ENCODE measurements around the gene ATP6V1C2. TPM values are rescaled to one million over a fixed set of nuclear protein-coding genes. Genes with fewer than 3 reads are reported as not detected.

The ATP6V1C2 gene
- total and polyA plus RNA-seq, 2 donors (not counting 3 experiments of a cell fraction or from before 2014, with no cell fraction given) = 0.03 to 0.13 TPM

GRCh38 chr2:10794876-10795275 lies 73.4 kb downstream of the ATP6V1C2 start:
- ChIA-PET POLR2A (no interaction called here), CTCF (interaction anchor here (1.1 kb wide), 1 partner anchor 12 kb away, joined by 3 read pairs; no protein-coding TSS in a partner anchor)
- BruUV-seq (replicated peaks) = no TSS peak
- H2AFZ ChIP-seq (ENCODE audit: low read depth, low read length) = no peak overlapping the region
- H3K4me3 ChIP-seq (replicated peaks in 1 of 3; ENCODE audit: insufficient read depth in 1 of 3, low read depth in 1 of 3, low read length in 3 of 3) = no peak overlapping the region
- TF ChIP-seq JUN (IDR thresholded peaks at IDR 0.05; ENCODE audit: borderline replicate concordance, insufficient read depth, insufficient read length, low read depth) (no peak), MYC (IDR thresholded peaks at IDR 0.05; ENCODE audit: low read depth, low read length) (no peak), EZH2 (IDR thresholded peaks at IDR 0.05; ENCODE audit: borderline replicate concordance, low read depth, low read length, severe bottlenecking) (no peak), CTCF (IDR thresholded peaks at IDR 0.05; ENCODE audit: extremely low read depth in 1 of 2, insufficient read depth in 1 of 2, low read depth in 1 of 2, low read length in 2 of 2) (no peak), MAX (IDR thresholded peaks at IDR 0.05; ENCODE audit: insufficient read depth, insufficient read length) (no peak), GATA2 (IDR thresholded peaks at IDR 0.05; ENCODE audit: insufficient read depth, insufficient read length, low read depth, low read length) (no peak), POLR2A (IDR thresholded peaks at IDR 0.05; ENCODE audit: low read depth, low read length) (no peak), POLR2AphosphoS5 (IDR thresholded peaks at IDR 0.05; ENCODE audit: insufficient read depth, low read depth, low read length) (no peak), FOS (IDR thresholded peaks at IDR 0.05; ENCODE audit: borderline replicate concordance, insufficient read depth, low read length) (no peak)
- H3K4me2 ChIP-seq (ENCODE audit: insufficient read depth, low read length) = no peak overlapping the region
- peaks cover 26 to 34% of the 10 kb centered on the region in 2 experiments for H3K36me3 ChIP-seq (ENCODE audit: control insufficient read depth in 2 of 2, extremely low read depth in 1 of 2, insufficient read depth in 2 of 2, low read length in 2 of 2)
- H3K9me3 ChIP-seq (replicated peaks; ENCODE audit: control insufficient read depth, insufficient read depth, low read length) = no peaks in the 10 kb centered on the region
- H4K20me1 ChIP-seq (replicated peaks; ENCODE audit: control insufficient read depth, extremely low read depth, insufficient read depth, low read length) = peaks cover 2% of the 10 kb centered on the region
- intact Hi-C loops (cut with micrococcal nuclease) (no loop called here), dilution Hi-C loops (cut with MboI; ENCODE audit: extremely low pct_ligation_motif_present, low sequenced_read_pairs) (no loop called here)
- H3K27me3 ChIP-seq (ENCODE audit: control insufficient read depth in 2 of 2, insufficient read depth in 2 of 2, low read length in 2 of 2) = no peaks in the 10 kb centered on the region
- H3K79me2 ChIP-seq (ENCODE audit: control insufficient read depth, insufficient read depth, low read length) = peaks cover 46% of the 10 kb centered on the region
- no peaks in the 10 kb centered on the region for H3K9me1 ChIP-seq (replicated peaks; ENCODE audit: control insufficient read depth, extremely low read depth, insufficient read depth, low read length)
- no peak overlapping the region for H3K9ac ChIP-seq (replicated peaks; ENCODE audit: extremely low read depth, insufficient read depth, low read length)
- no peaks in the 10 kb centered on the region for H3K4me1 ChIP-seq (ENCODE audit: control insufficient read depth, extremely low read depth, insufficient read depth, low read length)
- H3K27ac ChIP-seq (ENCODE audit: insufficient read depth, low read depth, low read length) = no peak overlapping the region
- no peak for DNase-seq (ENCODE audit: low read depth, low spot score)
- no peak for FAIRE-seq

Data from endothelial cell of umbilical vein (primary cell).